ENCODE data around the gene ERG.

The ERG gene

DNA sequence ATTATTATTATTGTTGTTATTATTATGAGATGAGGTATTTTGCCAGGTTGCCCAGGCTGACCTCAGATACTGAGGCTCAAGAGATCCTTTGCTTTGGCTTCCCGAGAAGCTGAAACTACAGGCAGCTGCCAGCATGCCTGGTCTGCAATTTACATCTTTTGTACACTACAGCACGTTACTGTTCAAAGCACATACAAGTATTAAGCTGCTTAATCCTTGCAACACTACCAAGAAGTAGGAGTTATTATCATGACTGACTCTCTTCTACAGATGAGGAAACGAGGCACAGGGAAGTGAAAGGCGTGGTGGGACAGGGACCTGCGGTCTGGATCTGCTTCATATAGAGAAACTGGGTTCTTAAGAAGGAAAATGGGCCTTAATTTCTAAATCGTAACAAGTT lies 11.6 kb downstream of the ERG start:
- TF ChIP-seq, protein P1, sequence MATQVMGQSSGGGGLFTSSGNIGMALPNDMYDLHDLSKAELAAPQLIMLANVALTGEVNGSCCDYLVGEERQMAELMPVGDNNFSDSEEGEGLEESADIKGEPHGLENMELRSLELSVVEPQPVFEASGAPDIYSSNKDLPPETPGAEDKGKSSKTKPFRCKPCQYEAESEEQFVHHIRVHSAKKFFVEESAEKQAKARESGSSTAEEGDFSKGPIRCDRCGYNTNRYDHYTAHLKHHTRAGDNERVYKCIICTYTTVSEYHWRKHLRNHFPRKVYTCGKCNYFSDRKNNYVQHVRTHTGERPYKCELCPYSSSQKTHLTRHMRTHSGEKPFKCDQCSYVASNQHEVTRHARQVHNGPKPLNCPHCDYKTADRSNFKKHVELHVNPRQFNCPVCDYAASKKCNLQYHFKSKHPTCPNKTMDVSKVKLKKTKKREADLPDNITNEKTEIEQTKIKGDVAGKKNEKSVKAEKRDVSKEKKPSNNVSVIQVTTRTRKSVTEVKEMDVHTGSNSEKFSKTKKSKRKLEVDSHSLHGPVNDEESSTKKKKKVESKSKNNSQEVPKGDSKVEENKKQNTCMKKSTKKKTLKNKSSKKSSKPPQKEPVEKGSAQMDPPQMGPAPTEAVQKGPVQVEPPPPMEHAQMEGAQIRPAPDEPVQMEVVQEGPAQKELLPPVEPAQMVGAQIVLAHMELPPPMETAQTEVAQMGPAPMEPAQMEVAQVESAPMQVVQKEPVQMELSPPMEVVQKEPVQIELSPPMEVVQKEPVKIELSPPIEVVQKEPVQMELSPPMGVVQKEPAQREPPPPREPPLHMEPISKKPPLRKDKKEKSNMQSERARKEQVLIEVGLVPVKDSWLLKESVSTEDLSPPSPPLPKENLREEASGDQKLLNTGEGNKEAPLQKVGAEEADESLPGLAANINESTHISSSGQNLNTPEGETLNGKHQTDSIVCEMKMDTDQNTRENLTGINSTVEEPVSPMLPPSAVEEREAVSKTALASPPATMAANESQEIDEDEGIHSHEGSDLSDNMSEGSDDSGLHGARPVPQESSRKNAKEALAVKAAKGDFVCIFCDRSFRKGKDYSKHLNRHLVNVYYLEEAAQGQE (IDR thresholded peaks at IDR 0.05; ENCODE audit: insufficient read depth in 1 of 2, low read depth in 2 of 2, low read length in 2 of 2): no peak
- TF ChIP-seq POLR2AphosphoS5 (IDR thresholded peaks at IDR 0.05; ENCODE audit: low read depth, low read length) (no peak), FOXP2 (optimal IDR thresholded peaks at IDR 0.05; ENCODE audit: borderline replicate concordance, extremely low read depth, extremely low read length, insufficient read depth) (no peak), SIN3A (IDR thresholded peaks at IDR 0.05; ENCODE audit: borderline replicate concordance, insufficient read depth, low read length) (no peak), TAF1 (IDR thresholded peaks at IDR 0.05; ENCODE audit: borderline replicate concordance, insufficient read depth, low read length) (no peak)

- TF ChIP-seq SIN3A (IDR thresholded peaks at IDR 0.05; ENCODE audit: borderline replicate concordance, insufficient read depth, low read length) (no peak), POLR2AphosphoS5 (IDR thresholded peaks at IDR 0.05; ENCODE audit: low read depth, low read length) (no peak), TAF1 (IDR thresholded peaks at IDR 0.05; ENCODE audit: borderline replicate concordance, insufficient read depth, low read length) (no peak), FOXP2 (optimal IDR thresholded peaks at IDR 0.05; ENCODE audit: borderline replicate concordance, extremely low read depth, extremely low read length, insufficient read depth) (no peak)
- TF ChIP-seq, protein P1 (IDR thresholded peaks at IDR 0.05; ENCODE audit: insufficient read depth in 1 of 2, low read depth in 2 of 2, low read length in 2 of 2): no peak
Measured at GRCh38 chr21:38486221-38486620, 12.1 kb downstream of the ERG start.

DNA sequence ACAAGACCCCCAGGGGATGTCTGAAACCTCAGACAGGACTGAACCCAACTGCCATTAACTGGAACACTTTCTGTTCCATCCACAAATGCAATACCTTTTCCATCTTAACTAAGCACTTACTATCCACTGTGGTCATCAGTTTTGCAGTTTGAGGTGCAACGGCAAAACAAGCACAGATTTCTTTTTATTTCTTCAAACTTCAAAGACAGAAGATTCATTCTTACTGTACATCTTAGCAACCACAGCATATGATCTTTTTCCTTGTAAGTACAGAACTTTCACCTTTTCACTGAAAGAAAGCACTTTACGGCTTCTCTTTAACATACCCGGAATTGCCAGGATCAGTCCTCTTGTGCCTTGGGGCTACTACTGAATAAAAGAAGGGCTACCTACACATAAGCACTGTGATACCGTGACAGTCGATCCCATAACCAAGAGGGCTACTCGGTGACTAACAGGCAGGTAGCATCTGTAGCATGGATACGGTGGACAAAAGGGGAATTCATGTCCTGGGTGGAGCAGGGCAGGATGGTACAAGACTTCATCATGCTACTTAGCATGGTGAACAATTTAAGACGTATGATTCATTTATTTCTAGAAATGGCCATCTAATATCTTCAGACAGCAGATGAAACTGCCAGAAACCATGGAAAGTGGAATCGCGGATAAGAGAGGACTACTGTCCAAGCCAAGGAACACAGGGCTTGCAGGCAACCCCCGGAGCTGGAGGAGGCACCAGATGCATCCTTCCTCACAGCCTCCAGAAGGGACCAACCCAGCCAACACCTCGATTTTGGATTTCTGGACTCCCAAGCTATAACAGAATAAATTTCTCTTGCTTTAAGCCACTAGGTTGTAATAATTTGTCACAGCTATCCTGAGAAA lies 18.4 kb downstream of the ERG start:
- TF ChIP-seq TAF1 (IDR thresholded peaks at IDR 0.05; ENCODE audit: borderline replicate concordance, insufficient read depth, low read length) (no peak), POLR2AphosphoS5 (IDR thresholded peaks at IDR 0.05; ENCODE audit: low read depth, low read length) (no peak), SIN3A (IDR thresholded peaks at IDR 0.05; ENCODE audit: borderline replicate concordance, insufficient read depth, low read length) (no peak), FOXP2 (optimal IDR thresholded peaks at IDR 0.05; ENCODE audit: borderline replicate concordance, extremely low read depth, extremely low read length, insufficient read depth) (no peak)
- TF ChIP-seq, protein P1 (IDR thresholded peaks at IDR 0.05; ENCODE audit: insufficient read depth in 1 of 2, low read depth in 2 of 2, low read length in 2 of 2): no peak

- TF ChIP-seq TAF1 (IDR thresholded peaks at IDR 0.05; ENCODE audit: borderline replicate concordance, insufficient read depth, low read length) (no peak), FOXP2 (optimal IDR thresholded peaks at IDR 0.05; ENCODE audit: borderline replicate concordance, extremely low read depth, extremely low read length, insufficient read depth) (no peak), POLR2AphosphoS5 (IDR thresholded peaks at IDR 0.05; ENCODE audit: low read depth, low read length) (no peak), SIN3A (IDR thresholded peaks at IDR 0.05; ENCODE audit: borderline replicate concordance, insufficient read depth, low read length) (no peak)
- TF ChIP-seq, protein P1 (IDR thresholded peaks at IDR 0.05; ENCODE audit: insufficient read depth in 1 of 2, low read depth in 2 of 2, low read length in 2 of 2): no peak
Measured at GRCh38 chr21:38478782-38479181, 19.5 kb downstream of the ERG start.
